ENCODE data around the gene SAFB2.

SAFB2 gene

GRCh38 chr19:5586300-5587070 lies 36.1 kb downstream of the SAFB2 start:
- in situ Hi-C loops (cut with HindIII; ENCODE audit: low sequenced_read_pairs): no loop called here

GRCh38 chr19:5585461-5586299 lies 36.9 kb downstream of the SAFB2 start:
- in situ Hi-C loops (cut with HindIII; ENCODE audit: low sequenced_read_pairs): no loop called here

DNA sequence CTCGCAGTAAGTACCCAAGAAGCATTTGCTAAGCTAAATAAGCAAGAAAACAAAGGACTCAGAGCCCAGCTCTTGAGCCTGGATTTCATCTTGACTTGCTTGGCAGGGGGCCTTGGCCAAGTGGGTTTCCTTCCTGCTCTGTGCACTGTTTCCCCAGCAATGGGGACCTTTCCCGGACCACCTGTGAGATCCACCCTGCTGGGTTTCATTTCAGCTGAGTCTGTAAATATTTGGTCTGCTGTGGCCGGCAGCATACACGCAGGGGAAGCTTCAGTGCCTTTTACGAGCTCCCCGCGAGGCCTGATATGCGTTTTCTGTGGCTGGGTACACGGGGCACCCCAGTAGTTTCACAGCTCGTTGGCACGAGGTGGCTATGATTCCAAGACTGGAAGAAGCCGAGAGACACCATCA lies 42.4 kb downstream of the SAFB2 start:
- in situ Hi-C loops (cut with HindIII; ENCODE audit: low sequenced_read_pairs): no loop called here

DNA sequence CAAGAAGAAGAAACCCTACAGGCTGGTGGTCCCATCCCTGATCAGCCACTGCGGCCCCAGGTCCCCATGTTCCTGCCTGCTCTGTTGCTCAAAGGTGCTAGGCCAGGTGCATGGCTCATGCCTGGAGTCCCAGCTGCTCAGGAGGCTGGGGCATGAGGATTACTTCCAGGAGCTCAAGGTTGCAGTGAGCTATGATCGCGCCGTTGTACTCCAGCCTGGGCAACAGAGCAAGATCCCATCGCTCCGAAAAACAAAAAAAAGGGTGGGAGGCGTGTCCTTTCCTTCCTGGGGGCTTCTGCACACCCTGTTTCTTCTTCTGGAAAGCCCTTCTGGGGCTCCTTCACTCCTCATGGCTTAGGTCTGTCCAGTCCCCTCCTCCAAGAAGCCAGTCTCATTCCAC lies 42.9 kb downstream of the SAFB2 start:
- in situ Hi-C loops (cut with HindIII; ENCODE audit: low sequenced_read_pairs): no loop called here

- in situ Hi-C loops (cut with HindIII; ENCODE audit: low sequenced_read_pairs): no loop called here
These were observed 43.3 kb downstream of the SAFB2 start for GRCh38 chr19:5579286-5579685.

DNA sequence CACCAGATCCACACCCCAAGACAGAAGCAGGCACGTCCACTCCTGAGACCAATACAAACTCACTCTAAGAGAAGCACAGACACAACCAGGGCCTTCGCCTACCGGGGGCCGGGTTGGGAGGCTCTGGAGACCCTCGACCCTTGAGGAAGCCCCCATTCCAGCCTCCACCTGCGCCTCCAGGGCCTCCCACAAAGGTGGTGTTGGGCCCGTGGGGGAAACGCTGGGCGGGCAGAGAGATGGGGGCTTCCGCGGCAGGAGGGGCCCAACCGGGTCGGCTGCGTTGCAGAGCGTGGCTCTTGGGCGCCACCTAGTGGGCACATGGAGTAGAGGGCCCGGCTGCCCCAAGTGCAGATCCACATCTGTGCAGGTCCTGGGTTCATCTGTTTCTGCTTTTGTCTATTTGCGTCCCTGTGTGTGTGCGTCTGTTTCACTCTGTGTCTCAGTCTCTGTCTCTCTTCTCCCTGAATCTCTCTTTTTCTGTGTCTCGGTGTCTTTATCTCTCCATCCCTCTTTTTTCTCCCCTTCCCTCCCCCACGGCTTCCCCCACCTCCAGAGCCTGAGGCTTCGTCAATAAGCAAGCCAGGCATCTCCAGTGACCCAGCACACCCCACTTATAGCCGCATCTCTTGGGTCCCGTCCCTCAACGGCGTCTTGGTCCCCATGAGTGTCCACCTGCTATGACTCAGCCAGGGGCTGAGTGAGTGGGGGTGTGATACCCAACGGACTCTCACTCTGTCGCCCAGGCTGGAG lies 44.3 kb downstream of the SAFB2 start:
- in situ Hi-C loops (cut with HindIII; ENCODE audit: low sequenced_read_pairs): no loop called here

- in situ Hi-C loops (cut with HindIII; ENCODE audit: low sequenced_read_pairs): no loop called here
These were observed 47.0 kb downstream of the SAFB2 start for GRCh38 chr19:5575590-5575989.

DNA sequence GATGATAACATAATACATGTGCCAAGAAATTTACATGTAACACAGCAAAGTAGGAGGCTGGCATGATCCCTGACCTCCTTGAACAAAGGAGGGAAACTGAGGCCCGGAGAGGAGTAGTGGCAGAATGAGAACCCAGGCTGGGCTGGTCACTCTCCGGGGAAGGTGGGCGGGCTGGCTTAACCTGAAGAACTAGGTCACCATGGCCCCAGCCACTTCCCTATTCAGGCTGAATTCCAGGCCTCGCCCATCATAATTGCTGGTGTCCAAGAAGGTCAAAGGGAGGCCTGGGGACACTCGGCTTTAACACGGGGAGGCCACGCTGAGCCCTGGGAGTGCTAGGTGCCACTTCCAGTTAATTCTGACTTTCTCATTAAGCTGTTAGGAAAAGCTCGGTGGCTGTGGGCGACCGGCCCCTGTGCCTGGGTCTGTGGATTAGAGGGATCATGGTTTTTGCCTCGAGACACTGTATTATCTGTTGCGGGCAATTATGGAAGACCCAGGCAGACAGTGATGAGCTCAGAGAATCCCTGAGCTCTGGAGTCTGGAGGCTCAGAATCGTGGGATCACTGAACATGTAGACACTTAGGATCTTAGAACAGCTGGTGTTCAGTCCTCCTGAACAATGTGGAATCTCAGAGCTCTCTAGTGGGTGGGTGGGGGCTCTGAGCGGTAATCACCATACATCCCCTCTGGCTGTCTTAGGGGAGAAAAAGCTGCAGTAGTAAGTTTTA lies 49.9 kb downstream of the SAFB2 start:
- in situ Hi-C loops (cut with HindIII; ENCODE audit: low sequenced_read_pairs): no loop called here

GRCh38 chr19:5571777-5572176 lies 50.8 kb downstream of the SAFB2 start:
- in situ Hi-C loops (cut with HindIII; ENCODE audit: low sequenced_read_pairs): no loop called here

DNA sequence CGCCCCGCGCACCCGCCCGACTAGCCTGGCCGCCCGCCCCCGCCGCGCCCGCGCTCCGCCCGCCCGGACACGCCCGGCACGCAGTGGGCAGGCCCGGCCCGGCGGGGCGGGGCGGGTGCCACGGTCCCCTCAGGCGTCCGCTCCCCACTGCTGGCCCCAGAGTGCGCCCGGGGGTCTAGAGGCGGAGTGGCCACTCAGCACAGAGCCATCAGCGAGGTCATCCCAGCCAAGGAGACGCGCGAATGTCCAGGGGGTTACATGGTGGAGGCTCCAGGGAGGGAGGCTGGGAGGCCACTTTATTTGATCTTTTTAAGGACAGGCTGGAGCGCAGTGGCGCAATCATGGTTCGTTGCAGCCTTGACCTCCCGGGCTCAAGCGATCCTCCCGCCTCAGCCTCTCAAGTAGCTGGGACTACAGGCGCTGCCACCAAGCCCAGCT lies 54.6 kb downstream of the SAFB2 start:
- in situ Hi-C loops (cut with HindIII; ENCODE audit: low sequenced_read_pairs): no loop called here

- in situ Hi-C loops (cut with HindIII; ENCODE audit: low sequenced_read_pairs): no loop called here
These were observed 55.1 kb downstream of the SAFB2 start, which contains the start of gene TINCR for GRCh38 chr19:5567360-5567969. TSS of gene TINCR (minus strand) at chr19:5567953.

DNA sequence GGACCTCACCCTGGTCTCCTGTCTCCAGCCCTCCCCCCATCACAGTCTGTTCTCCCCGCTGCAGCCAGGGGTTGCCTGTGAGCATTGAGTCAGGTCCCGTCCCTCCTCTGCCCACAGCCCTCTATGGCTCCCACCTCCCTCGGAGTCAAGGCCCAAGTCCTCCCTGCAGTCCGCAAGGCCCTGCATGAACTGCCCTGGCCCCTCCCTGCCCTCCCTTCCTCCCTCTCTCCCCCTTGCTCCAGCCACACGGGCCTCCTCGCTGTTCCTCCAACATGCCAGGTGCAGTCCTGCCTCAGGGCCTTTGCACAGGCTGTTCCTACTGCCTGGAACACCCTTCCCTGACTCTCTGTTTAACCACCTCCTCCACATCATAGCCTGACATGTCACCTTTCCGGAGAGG lies 57.6 kb downstream of the SAFB2 start:
- in situ Hi-C loops (cut with HindIII; ENCODE audit: low sequenced_read_pairs): no loop called here

DNA sequence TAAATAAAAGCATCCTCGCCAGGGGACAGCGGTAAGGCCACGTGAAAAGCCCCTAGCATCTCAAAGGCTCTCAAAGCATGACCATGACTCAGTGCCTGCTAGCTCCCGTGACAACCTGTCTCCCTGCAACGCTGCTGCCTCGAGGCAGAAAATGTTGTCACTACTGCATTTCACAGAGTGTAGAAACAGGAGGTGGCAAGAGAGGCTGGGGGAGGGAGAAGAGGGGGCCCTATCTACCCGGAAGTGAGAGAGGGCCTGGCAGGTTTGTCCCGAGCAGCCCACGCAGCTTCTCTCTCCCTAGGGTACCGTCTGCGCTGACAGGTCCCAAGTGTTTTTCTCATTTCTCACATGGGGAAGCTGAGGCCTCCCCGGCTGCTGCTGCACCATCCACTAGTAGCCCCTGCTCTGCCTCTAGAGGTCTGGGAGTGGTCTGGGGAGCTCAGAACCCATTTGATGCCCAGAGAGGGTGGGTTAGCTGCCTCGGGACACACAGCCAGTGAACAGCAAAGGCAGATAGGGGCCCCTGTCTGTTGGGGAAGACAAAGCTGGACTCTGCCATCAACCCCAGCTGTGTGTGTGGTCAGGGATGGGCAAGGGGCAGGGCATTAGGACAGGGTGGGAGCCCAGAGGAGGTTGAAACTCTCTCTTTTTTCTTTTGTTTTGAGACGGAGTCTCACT lies 58.5 kb downstream of the SAFB2 start:
- in situ Hi-C loops (cut with HindIII; ENCODE audit: low sequenced_read_pairs): no loop called here

GRCh38 chr19:5563008-5563431 lies 59.6 kb downstream of the SAFB2 start:
- in situ Hi-C loops (cut with HindIII; ENCODE audit: low sequenced_read_pairs): no loop called here

- in situ Hi-C loops (cut with HindIII; ENCODE audit: low sequenced_read_pairs): no loop called here
These were observed 60.3 kb downstream of the SAFB2 start for GRCh38 chr19:5562280-5562679.

DNA sequence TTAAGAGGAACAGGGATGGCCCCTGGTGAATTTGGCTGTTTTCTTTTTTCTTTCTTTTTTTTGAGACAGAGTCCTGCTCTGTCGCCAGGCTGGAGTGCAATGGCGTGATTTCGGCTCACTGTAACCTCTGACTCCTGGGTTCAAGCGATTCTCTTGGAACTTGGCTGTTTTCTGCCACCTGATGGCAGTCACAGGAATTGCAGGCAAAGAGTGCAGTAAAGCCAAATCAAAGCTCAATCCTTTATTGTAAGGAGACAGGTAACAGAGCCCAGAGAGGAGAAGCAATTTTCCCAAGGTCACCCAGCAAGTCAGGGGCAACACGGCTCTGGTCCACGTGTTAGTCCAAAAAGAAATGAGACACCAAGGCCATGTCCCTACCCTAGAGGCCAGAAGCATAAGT lies 61.0 kb downstream of the SAFB2 start:
- in situ Hi-C loops (cut with HindIII; ENCODE audit: low sequenced_read_pairs): no loop called here

DNA sequence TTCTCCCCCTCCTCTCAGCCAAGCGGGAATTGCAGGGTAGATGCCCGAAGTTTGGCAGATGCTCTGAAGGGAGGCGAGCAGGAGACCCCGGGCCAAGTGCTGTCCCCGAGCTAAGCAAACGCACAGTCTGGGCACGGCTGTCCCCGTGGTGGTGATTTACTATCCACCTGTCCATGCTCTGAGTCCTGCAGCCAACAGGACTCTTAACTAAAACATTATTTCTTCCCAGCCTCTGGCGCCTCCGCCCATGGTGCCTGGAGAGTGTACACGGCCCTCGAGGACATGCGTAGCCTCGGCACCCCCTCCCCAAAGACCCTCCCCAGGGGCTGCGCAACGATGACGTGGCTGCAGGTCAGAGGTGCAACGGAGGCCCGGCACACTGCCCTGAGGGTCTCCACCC lies 62.4 kb downstream of the SAFB2 start:
- in situ Hi-C loops (cut with HindIII; ENCODE audit: low sequenced_read_pairs): no loop called here

- in situ Hi-C loops (cut with HindIII; ENCODE audit: low sequenced_read_pairs): no loop called here
These were observed 62.8 kb downstream of the SAFB2 start for GRCh38 chr19:5559804-5560133.

DNA sequence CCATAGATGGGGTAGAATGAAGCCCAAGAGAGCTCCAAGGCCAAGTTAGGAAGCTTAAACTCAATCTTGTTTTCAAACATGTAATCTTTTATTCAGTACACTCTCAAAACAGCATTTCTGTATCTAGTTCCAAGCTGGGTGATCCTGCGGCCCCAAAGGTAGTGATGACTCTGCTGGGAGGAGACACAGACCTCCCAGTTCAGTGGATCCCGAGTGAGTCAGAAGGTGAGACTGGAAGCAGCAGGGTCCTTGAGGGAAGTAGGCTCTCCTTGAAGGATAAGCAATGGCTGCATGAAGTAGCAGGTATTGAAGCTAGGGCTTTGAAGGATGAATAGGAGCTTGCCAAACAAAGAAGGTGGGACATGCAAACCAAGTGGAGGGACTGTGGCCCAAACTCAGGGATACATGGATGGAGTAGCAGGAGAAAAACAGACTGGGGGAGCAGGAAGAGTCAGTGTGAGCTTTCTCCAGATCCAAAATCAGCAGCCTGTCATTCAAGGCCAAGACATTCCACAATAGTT lies 64.4 kb downstream of the SAFB2 start:
- in situ Hi-C loops (cut with HindIII; ENCODE audit: low sequenced_read_pairs): no loop called here

GRCh38 chr19:5557691-5558090 lies 64.9 kb downstream of the SAFB2 start:
- in situ Hi-C loops (cut with HindIII; ENCODE audit: low sequenced_read_pairs): no loop called here

All from DLD1 (cell line).